CD14-positive monocyte (primary cell): Measurements from ENCODE around the gene MTR. TPM values are rescaled to one million over a fixed set of nuclear protein-coding genes. Genes with fewer than 3 reads are reported as not detected.

Source experiments
- DNase-seq, 3 donors: peaks; one replicate each; pipeline ENCODE4 v3.0.0-alpha.2; 2011 to 2022
- H2AFZ ChIP-seq: 2 replicates; pipeline ENCODE4 v1.6.0; 2012; ENCODE audit warnings: mild to moderate bottlenecking, low read depth, low read length, inconsistent platforms; ENCODE audit not compliant: insufficient read depth, poor library complexity, severe bottlenecking
- H3K27ac ChIP-seq, 2 donors: 1 replicate in 1 of 2; 2 replicates in 1 of 2; pipeline ENCODE4 v1.5.1; 2012 to 2013; ENCODE audit warnings: low read length in 2 of 2, control low read depth in 1 of 2, inconsistent platforms in 1 of 2, low read depth in 1 of 2, mild to moderate bottlenecking in 1 of 2
- H3K27me3 ChIP-seq, 2 donors: one replicate each; pipeline versions ENCODE4 v1.6.0 to v1.6.1; 2011 to 2013; ENCODE audit warnings: low read length in 2 of 2; ENCODE audit not compliant: control insufficient read depth in 2 of 2, insufficient read depth in 2 of 2
- H3K36me3 ChIP-seq, 2 donors: replicated peaks in 1 of 2; 1 replicate in 1 of 2; 2 replicates in 1 of 2; pipeline versions ENCODE4 v1.5.1 to v1.6.1; 2012 to 2013; ENCODE audit warnings: low read length in 2 of 2, control low read depth in 1 of 2, inconsistent platforms in 1 of 2, mild to moderate bottlenecking in 1 of 2; ENCODE audit not compliant: insufficient read depth in 2 of 2, control insufficient read depth in 1 of 2
- H3K4me1 ChIP-seq, 2 donors: 1 replicate in 1 of 2; 2 replicates in 1 of 2; pipeline versions ENCODE4 v1.5.1 to v1.6.1; 2012 to 2013; ENCODE audit warnings: low read length in 2 of 2, control low read depth in 1 of 2, inconsistent platforms in 1 of 2, mild to moderate bottlenecking in 1 of 2, moderate library complexity in 1 of 2; ENCODE audit not compliant: insufficient read depth in 2 of 2, control insufficient read depth in 1 of 2
- H3K4me2 ChIP-seq: replicated peaks from 2 replicates; pipeline ENCODE3; 2012; ENCODE audit warnings: low read length, moderate library complexity, mild to moderate bottlenecking; ENCODE audit not compliant: poor library complexity, severe bottlenecking; ENCODE audit errors: extremely low read depth
- H3K4me3 ChIP-seq, 3 experiments: fragments of 200-600 bp in 1 of 3; sonication (generic) in 1 of 3; replicated peaks in 1 of 3; 1 replicate in 2 of 3; 2 replicates in 1 of 3; pipeline ENCODE4 v1.5.1; 2011 to 2013; ENCODE audit warnings: low read length in 3 of 3, mild to moderate bottlenecking in 3 of 3, control low read depth in 2 of 3, low read depth in 2 of 3, inconsistent platforms in 1 of 3, moderate library complexity in 1 of 3
- H3K79me2 ChIP-seq: 2 replicates; pipeline ENCODE4 v1.6.0; 2012; ENCODE audit warnings: mild to moderate bottlenecking, control low read depth, inconsistent platforms, low read length, moderate library complexity; ENCODE audit not compliant: insufficient read depth
- H3K9ac ChIP-seq: 2 replicates; pipeline ENCODE4 v1.6.0; 2017; ENCODE audit warnings: low read length, mild to moderate bottlenecking; ENCODE audit not compliant: insufficient read depth, poor library complexity, severe bottlenecking
- H3K9me3 ChIP-seq, 2 donors: replicated peaks in 1 of 2; 1 replicate in 1 of 2; 2 replicates in 1 of 2; pipeline versions ENCODE4 v1.5.1 to v1.6.1; 2012 to 2013; ENCODE audit warnings: low read length in 2 of 2, control low read depth in 1 of 2; ENCODE audit not compliant: control insufficient read depth in 1 of 2, insufficient read depth in 1 of 2
- H4K20me1 ChIP-seq: 2 replicates; pipeline ENCODE4 v1.6.0; 2012; ENCODE audit warnings: mild to moderate bottlenecking, low read length, control low read depth, moderate library complexity; ENCODE audit not compliant: insufficient read depth
- H3K27ac Mint-ChIP-seq, 7 donors: one replicate each; pipeline ENCODE4 v1.8.0; 2020; ENCODE audit warnings: mild to moderate bottlenecking in 7 of 7, mixed read lengths in 7 of 7, moderate library complexity in 6 of 7, inconsistent platforms in 2 of 7
- H3K27me3 Mint-ChIP-seq, 3 donors: one replicate each; pipeline ENCODE4 v1.8.0; 2021 to 2022; ENCODE audit warnings: low read depth in 3 of 3, mild to moderate bottlenecking in 3 of 3, mixed read lengths in 3 of 3, moderate library complexity in 3 of 3, inconsistent platforms in 1 of 3
- H3K36me3 Mint-ChIP-seq, 2 donors: one replicate each; pipeline ENCODE4 v1.8.0; 2020; ENCODE audit warnings: mixed read lengths in 2 of 2, inconsistent platforms in 1 of 2, mild to moderate bottlenecking in 1 of 2
- H3K4me1 Mint-ChIP-seq: one replicate; pipeline ENCODE4 v1.8.0; 2020; ENCODE audit warnings: mild to moderate bottlenecking, mixed read lengths
- H3K4me3 Mint-ChIP-seq, 2 donors: one replicate each; pipeline ENCODE4 v1.8.0; 2020; ENCODE audit warnings: mild to moderate bottlenecking in 2 of 2, mixed read lengths in 2 of 2, moderate library complexity in 1 of 2
- H3K9me3 Mint-ChIP-seq, 7 donors: one replicate each; pipeline ENCODE4 v1.8.0; 2020 to 2022; ENCODE audit warnings: mixed read lengths in 7 of 7, mild to moderate bottlenecking in 6 of 7, moderate library complexity in 6 of 7, inconsistent platforms in 2 of 7
- CTCF ChIP-seq: fragments of 200-600 bp; IDR thresholded peaks from one replicate; pipeline ENCODE4 v1.8.0; 2022; ENCODE audit warnings: antibody characterized with exemption, mild to moderate bottlenecking
- WGBS: methylation state at CpG from one replicate; pipeline ENCODE4 v1.1.5; 2013; ENCODE audit warnings: missing lambda C conversion rate; ENCODE audit not compliant: insufficient coverage; 5-methylcytosine and 5-hydroxymethylcytosine counted together
- intact Hi-C, 2 donors: fragments of 100-400 bp; cut with micrococcal nuclease; formaldehyde crosslinking; loops; one replicate each; pipeline versions ENCODE4 v1.15.0 to v1.15.1; 2023
- polyA plus RNA-seq, 3 donors: library from polyadenylated mRNA; depleted of rRNA in 1 of 3; unstranded in 2 of 3; stranded (reverse) in 1 of 3; fragments of 300-500 nt in 2 of 3; fragments of >200 nt in 1 of 3; fragmentation: Illumina TruSeq in 2 of 3; gene quantifications; 1 replicate in 2 of 3; 2 replicates in 1 of 3; pipeline ENCODE4 v1.2.3, GENCODE V29; 2012 to 2021

The MTR gene
- polyA plus RNA-seq, 3 donors, result 3.4 to 5.4 (median 4.7) TPM

- H3K27ac Mint-ChIP-seq, result no peak overlapping the region
- no peak for TF ChIP-seq CTCF
- Histone ChIP-seq H3K27me3 (no peaks in the 10 kb centered on the region), H3K9me3 (no peaks in the 10 kb centered on the region), H2AFZ (no peak overlapping the region), H3K9ac (no peak overlapping the region), H3K4me2 (no peak overlapping the region), H3K79me2 (no peaks in the 10 kb centered on the region), H3K36me3 (no peaks in the 10 kb centered on the region), H4K20me1 (no peaks in the 10 kb centered on the region), H3K27ac (no peak overlapping the region), H3K4me1 (no peaks in the 10 kb centered on the region), H3K4me3 (no peak overlapping the region)
- no peaks in the 10 kb centered on the region for H3K36me3 Mint-ChIP-seq
- peaks cover 0 to 15% (median 5%) of the 10 kb centered on the region in 7 donors for H3K9me3 Mint-ChIP-seq
- intact Hi-C loops, result no loop called here
- H3K4me1 Mint-ChIP-seq, result no peaks in the 10 kb centered on the region
- H3K4me3 Mint-ChIP-seq, result no peak overlapping the region
- peaks cover 0 to 4% (median 3%) of the 10 kb centered on the region in 3 donors for H3K27me3 Mint-ChIP-seq
- DNase-seq, result no peak
- WGBS, result no CpG with 5 or more reads among the region's 3 CpGs
These were observed 149.9 kb downstream of the MTR start for GRCh38 chr1:236945002-236945401.

GRCh38 chr1:236947794-236948193, 152.7 kb downstream of the MTR start:
- Mint-ChIP-seq H3K27ac (no peak overlapping the region), H3K27me3 (peaks cover 0 to 3% (median 0%) of the 10 kb centered on the region in 3 donors)

More at GRCh38 chr1:236947794-236948193, 152.7 kb downstream of the MTR start:
- Histone ChIP-seq H3K9me3 (no peaks in the 10 kb centered on the region), H3K4me2 (no peak overlapping the region), H3K79me2 (no peaks in the 10 kb centered on the region), H3K27me3 (no peaks in the 10 kb centered on the region), H2AFZ (no peak overlapping the region), H3K9ac (no peak overlapping the region), H3K27ac (no peak overlapping the region), H3K4me1 (no peaks in the 10 kb centered on the region), H3K4me3 (no peak overlapping the region), H4K20me1 (no peaks in the 10 kb centered on the region), H3K36me3 (no peaks in the 10 kb centered on the region)
- intact Hi-C loops, result no loop called here
- no peaks in the 10 kb centered on the region for H3K4me1 Mint-ChIP-seq
- no peak for DNase-seq
- peaks cover 2 to 8% (median 3%) of the 10 kb centered on the region in 7 donors for H3K9me3 Mint-ChIP-seq
- no peak for TF ChIP-seq CTCF
- H3K4me3 Mint-ChIP-seq, result no peak overlapping the region
- WGBS, result 41% methylated on average over 5 of the region's 8 CpGs
- no peaks in the 10 kb centered on the region for H3K36me3 Mint-ChIP-seq
